SK-N-SH (cell line): ENCODE results near the gene MRPS6. TPM values are rescaled to one million over a fixed set of nuclear protein-coding genes. Genes with fewer than 3 reads are reported as not detected.

Source experiments
- CTCF ChIA-PET: fragments of 300-600, 350-600 bp; formaldehyde crosslinking; extraction: SDS; loops from one replicate; lab custom pipeline; 2021; lab: Yijun Ruan, JAX
- POLR2A ChIA-PET: fragments of 350-600 bp; sonication (Branson Sonifier 250); formaldehyde crosslinking; extraction: SDS; loops from one replicate; lab custom pipeline; 2020; ENCODE audit warnings: antibody characterized with exemption, inconsistent platforms; lab: Yijun Ruan, JAX
- DNase-seq: peaks from one replicate; pipeline ENCODE4 v3.0.0; 2012
- H2AFZ ChIP-seq: fragments of 200-600 bp; sonication (generic); 2 replicates; pipeline ENCODE4 v1.8.1; 2016; ENCODE audit warnings: antibody characterized with exemption, mild to moderate bottlenecking, low read depth
- H3F3A ChIP-seq: fragments of 200-600 bp; sonication (generic); replicated peaks from 2 replicates; pipeline ENCODE3; 2016; ENCODE audit warnings: antibody characterized with exemption, mild to moderate bottlenecking; ENCODE audit not compliant: insufficient read depth
- H3K27ac ChIP-seq, 2 experiments: fragments of 200-500 bp in 1 of 2; fragments of 200-600 bp in 1 of 2; sonication (Bioruptor generic) in 1 of 2; sonication (generic), shearing (Covaris generic) in 1 of 2; 2 replicates each; pipeline versions ENCODE4 v1.5.1 to v1.6.1; 2014 to 2016; ENCODE audit warnings: low read depth in 2 of 2, inconsistent platforms in 1 of 2, low read length in 1 of 2, mild to moderate bottlenecking in 1 of 2, mixed read lengths in 1 of 2
- H3K27me3 ChIP-seq: fragments of 200-600 bp; sonication (generic), shearing (Covaris generic); 2 replicates; pipeline ENCODE4 v1.6.1; 2016; ENCODE audit warnings: mixed run types; ENCODE audit not compliant: insufficient read depth
- H3K36me3 ChIP-seq, 2 experiments: fragments of 200-500 bp in 1 of 2; fragments of 200-600 bp in 1 of 2; sonication (Bioruptor generic) in 1 of 2; sonication (generic) in 1 of 2; replicated peaks in 1 of 2; 2 replicates each; pipeline versions ENCODE3 to v1.5.1; 2014 to 2016; ENCODE audit warnings: low read length in 1 of 2, mild to moderate bottlenecking in 1 of 2; ENCODE audit not compliant: insufficient read depth in 2 of 2, control insufficient read depth in 1 of 2
- H3K4me1 ChIP-seq, 2 experiments: fragments of 200-500 bp in 1 of 2; fragments of 200-600 bp in 1 of 2; sonication (Bioruptor generic) in 1 of 2; sonication (generic), shearing (Covaris generic) in 1 of 2; 2 replicates each; pipeline versions ENCODE4 v1.5.1 to v1.6.1; 2014 to 2016; ENCODE audit warnings: low read depth in 1 of 2, low read length in 1 of 2, mixed run types in 1 of 2; ENCODE audit not compliant: insufficient read depth in 2 of 2, control insufficient read depth in 1 of 2
- H3K4me2 ChIP-seq: fragments of 200-600 bp; sonication (generic), shearing (Covaris generic); 2 replicates; pipeline ENCODE4 v1.6.1; 2017; ENCODE audit warnings: mixed run types
- H3K4me3 ChIP-seq, 2 experiments: fragments of 200-500 bp in 1 of 2; fragments of 200-600 bp in 1 of 2; sonication (Bioruptor generic) in 1 of 2; sonication (generic), shearing (Covaris generic) in 1 of 2; 2 replicates each; pipeline versions ENCODE4 v1.5.1 to v1.8.1; 2014 to 2016; ENCODE audit warnings: low read depth in 2 of 2, inconsistent platforms in 1 of 2, low read length in 1 of 2, mild to moderate bottlenecking in 1 of 2, mixed read lengths in 1 of 2, moderate library complexity in 1 of 2
- H3K79me2 ChIP-seq: fragments of 200-600 bp; sonication (generic); 2 replicates; pipeline ENCODE4 v1.8.1; 2017; ENCODE audit warnings: mild to moderate bottlenecking; ENCODE audit not compliant: insufficient read depth
- H3K9ac ChIP-seq: fragments of 200-600 bp; sonication (generic); 2 replicates; pipeline ENCODE4 v1.6.1; 2017; ENCODE audit warnings: mixed run types
- H3K9me2 ChIP-seq: fragments of 200-600 bp; sonication (generic); 2 replicates; pipeline ENCODE4 v1.6.1; 2017; ENCODE audit warnings: mixed run types
- H3K9me3 ChIP-seq: fragments of 200-600 bp; sonication (generic); 2 replicates; pipeline ENCODE4 v1.6.1; 2017; ENCODE audit warnings: mixed run types, mild to moderate bottlenecking, moderate library complexity
- H4K20me1 ChIP-seq: fragments of 200-600 bp; sonication (generic); 2 replicates; pipeline ENCODE4 v1.6.1; 2017; ENCODE audit warnings: mild to moderate bottlenecking, mixed run types; ENCODE audit not compliant: insufficient read depth
- CHD2 ChIP-seq: fragments of 150-350 bp; IDR thresholded peaks from 2 replicates; pipeline ENCODE4 v1.6.1; 2018; ENCODE audit warnings: low read length; ENCODE audit not compliant: partially characterized antibody
- ELF1 ChIP-seq: IDR thresholded peaks from 2 replicates; pipeline ENCODE4 v1.4.0; 2012
- EZH2phosphoT487 ChIP-seq: fragments of 200-600 bp; sonication (generic); IDR thresholded peaks from 2 replicates; pipeline ENCODE4 v1.6.1; 2017; ENCODE audit warnings: low read depth, mixed run types, mild to moderate bottlenecking, antibody characterized with exemption, moderate library complexity, borderline replicate concordance
- FOSL2 ChIP-seq: IDR thresholded peaks from 2 replicates; pipeline ENCODE4 v1.4.0; 2012; ENCODE audit warnings: low read depth, mild to moderate bottlenecking, moderate library complexity, borderline replicate concordance
- GABPA ChIP-seq: IDR thresholded peaks from 2 replicates; pipeline ENCODE4 v1.4.0; 2012; ENCODE audit warnings: low read depth, mild to moderate bottlenecking
- GATA2 ChIP-seq: sonication (generic); formaldehyde crosslinking; IDR thresholded peaks from 2 replicates; pipeline ENCODE4 v1.5.0; 2020; ENCODE audit warnings: mild to moderate bottlenecking, missing genetic modification reagents
- MEF2A ChIP-seq: IDR thresholded peaks from 2 replicates; pipeline ENCODE4 v1.4.0; 2012; ENCODE audit warnings: low read depth, borderline replicate concordance
- MXI1 ChIP-seq: IDR thresholded peaks from 2 replicates; pipeline ENCODE4 v1.6.1; 2012; ENCODE audit warnings: mild to moderate bottlenecking, low read depth, low read length, improper control_type of control experiment
- NFIC ChIP-seq: IDR thresholded peaks from 2 replicates; pipeline ENCODE4 v1.4.0; 2012; ENCODE audit warnings: borderline replicate concordance
- NRF1 ChIP-seq: IDR thresholded peaks from 2 replicates; pipeline ENCODE4 v1.6.1; 2012; ENCODE audit warnings: low read depth, mild to moderate bottlenecking, low read length
- RCOR1 ChIP-seq: fragments of 150-350 bp; IDR thresholded peaks from 2 replicates; pipeline ENCODE4 v1.6.1; 2017; ENCODE audit warnings: antibody characterized with exemption, low read length
- RFX5 ChIP-seq: IDR thresholded peaks from 2 replicates; pipeline ENCODE4 v1.6.1; 2012; ENCODE audit warnings: mild to moderate bottlenecking, improper control_type of control experiment, low read length
- RXRA ChIP-seq: IDR thresholded peaks from 2 replicates; pipeline ENCODE4 v1.4.0; 2012; ENCODE audit warnings: low read depth, mild to moderate bottlenecking, borderline replicate concordance
- SMC3 ChIP-seq: IDR thresholded peaks from 2 replicates; pipeline ENCODE4 v1.6.1; 2012; ENCODE audit warnings: low read depth, low read length, improper control_type of control experiment
- TAF1 ChIP-seq: IDR thresholded peaks from 2 replicates; pipeline ENCODE4 v1.6.1; 2012; ENCODE audit warnings: low read depth, mild to moderate bottlenecking, low read length, moderate library complexity, borderline replicate concordance
- TCF12 ChIP-seq: IDR thresholded peaks from 2 replicates; pipeline ENCODE4 v1.4.0; 2012
- YY1 ChIP-seq: IDR thresholded peaks from 2 replicates; pipeline ENCODE4 v1.4.0; 2012; ENCODE audit warnings: low read depth, mild to moderate bottlenecking
- WGBS: methylation state at CpG from one replicate; pipeline ENCODE4 v1.1.6; 2017; ENCODE audit warnings: low lambda C conversion rate; 5-methylcytosine and 5-hydroxymethylcytosine counted together
- polyA plus RNA-seq, 3 experiments: library from polyadenylated mRNA; depleted of rRNA; stranded (reverse); fragments of >200 nt; gene quantifications; 2 replicates each; pipeline ENCODE4 v1.2.3, GENCODE V29; 2012
- TF ChIP-seq, protein P1 (sequence below): IDR thresholded peaks from 2 replicates; pipeline ENCODE4 v1.6.1; 2012; ENCODE audit warnings: mild to moderate bottlenecking, low read depth, low read length, moderate library complexity
- TF ChIP-seq, protein P2 (sequence below): IDR thresholded peaks from 2 replicates; pipeline ENCODE4 v1.4.0; 2012; ENCODE audit warnings: low read depth
- TF ChIP-seq, protein P3 (sequence below): IDR thresholded peaks from 2 replicates; pipeline ENCODE4 v1.4.0; 2012; ENCODE audit warnings: low read depth, borderline replicate concordance
- TF ChIP-seq, protein P4 (sequence below): fragments of 200-600 bp; sonication (generic); IDR thresholded peaks from 2 replicates; pipeline ENCODE4 v1.6.1; 2017; ENCODE audit warnings: antibody characterized with exemption, mild to moderate bottlenecking, moderate library complexity

MRPS6 gene
- polyA plus RNA-seq, 1 of the 3 experiments (the other 2 are of a cell fraction) = 69.2 TPM

DNA sequence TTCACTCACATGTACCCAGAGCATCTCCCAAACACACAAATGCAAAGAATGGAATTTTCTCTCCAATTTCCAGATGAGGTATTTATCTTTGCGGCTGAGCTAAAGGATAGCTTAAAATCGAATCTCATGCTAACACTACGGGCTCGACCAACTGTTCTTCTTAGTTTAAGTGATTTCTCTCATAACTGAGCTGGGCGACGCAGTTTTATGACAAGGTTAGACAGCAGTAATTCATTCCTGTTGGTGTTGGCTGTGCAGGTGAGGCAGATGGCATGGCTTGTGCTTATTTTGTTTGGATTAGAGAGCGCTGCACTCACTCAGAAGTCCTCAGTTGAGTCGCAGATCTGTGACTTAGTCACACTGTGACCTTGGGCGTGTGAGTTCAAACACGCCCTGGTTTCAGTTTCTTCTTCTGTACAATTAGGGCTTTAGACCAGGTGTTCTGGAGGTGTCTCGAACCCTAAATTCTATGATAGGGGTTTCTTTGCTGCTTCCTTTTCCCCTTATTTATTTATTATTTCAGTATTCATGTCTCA lies 41.5 kb upstream of the MRPS6 start:
- Histone ChIP-seq H3K4me1 (peaks cover 0 to 2% of the 10 kb centered on the region in 2 experiments; a peak in 2 of 4 replicates), H3K9me2 (no peaks in the 10 kb centered on the region), H3K36me3 (no peaks in the 10 kb centered on the region), H2AFZ (no peak overlapping the region), H3K79me2 (no peaks in the 10 kb centered on the region), H3K27me3 (no peaks in the 10 kb centered on the region), H4K20me1 (no peaks in the 10 kb centered on the region), H3F3A (peaks cover 12% of the 10 kb centered on the region), H3K4me2 (no peak overlapping the region), H3K27ac (no peak overlapping the region), H3K4me3 (no peak overlapping the region), H3K9ac (no peak overlapping the region), H3K9me3 (no peaks in the 10 kb centered on the region; the same call in 1 of the 2 replicates)
- CTCF ChIA-PET = no interaction called here
- WGBS = 80% methylated on average over 11 of the region's 11 CpGs
- POLR2A ChIA-PET = no interaction called here
- no peak for DNase-seq
- TF ChIP-seq NFIC (no peak), MEF2A (no peak), GATA2 (CRISPR knock-in tag) (no peak), YY1 (no peak), CHD2 (no peak), NRF1 (no peak), TCF12 (no peak), RCOR1 (no peak), SMC3 (no peak), EZH2phosphoT487 (no peak), ELF1 (no peak), RFX5 (no peak), GABPA (no peak)
- TF ChIP-seq, protein P1, sequence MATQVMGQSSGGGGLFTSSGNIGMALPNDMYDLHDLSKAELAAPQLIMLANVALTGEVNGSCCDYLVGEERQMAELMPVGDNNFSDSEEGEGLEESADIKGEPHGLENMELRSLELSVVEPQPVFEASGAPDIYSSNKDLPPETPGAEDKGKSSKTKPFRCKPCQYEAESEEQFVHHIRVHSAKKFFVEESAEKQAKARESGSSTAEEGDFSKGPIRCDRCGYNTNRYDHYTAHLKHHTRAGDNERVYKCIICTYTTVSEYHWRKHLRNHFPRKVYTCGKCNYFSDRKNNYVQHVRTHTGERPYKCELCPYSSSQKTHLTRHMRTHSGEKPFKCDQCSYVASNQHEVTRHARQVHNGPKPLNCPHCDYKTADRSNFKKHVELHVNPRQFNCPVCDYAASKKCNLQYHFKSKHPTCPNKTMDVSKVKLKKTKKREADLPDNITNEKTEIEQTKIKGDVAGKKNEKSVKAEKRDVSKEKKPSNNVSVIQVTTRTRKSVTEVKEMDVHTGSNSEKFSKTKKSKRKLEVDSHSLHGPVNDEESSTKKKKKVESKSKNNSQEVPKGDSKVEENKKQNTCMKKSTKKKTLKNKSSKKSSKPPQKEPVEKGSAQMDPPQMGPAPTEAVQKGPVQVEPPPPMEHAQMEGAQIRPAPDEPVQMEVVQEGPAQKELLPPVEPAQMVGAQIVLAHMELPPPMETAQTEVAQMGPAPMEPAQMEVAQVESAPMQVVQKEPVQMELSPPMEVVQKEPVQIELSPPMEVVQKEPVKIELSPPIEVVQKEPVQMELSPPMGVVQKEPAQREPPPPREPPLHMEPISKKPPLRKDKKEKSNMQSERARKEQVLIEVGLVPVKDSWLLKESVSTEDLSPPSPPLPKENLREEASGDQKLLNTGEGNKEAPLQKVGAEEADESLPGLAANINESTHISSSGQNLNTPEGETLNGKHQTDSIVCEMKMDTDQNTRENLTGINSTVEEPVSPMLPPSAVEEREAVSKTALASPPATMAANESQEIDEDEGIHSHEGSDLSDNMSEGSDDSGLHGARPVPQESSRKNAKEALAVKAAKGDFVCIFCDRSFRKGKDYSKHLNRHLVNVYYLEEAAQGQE = no peak
- TF ChIP-seq, protein P2, sequence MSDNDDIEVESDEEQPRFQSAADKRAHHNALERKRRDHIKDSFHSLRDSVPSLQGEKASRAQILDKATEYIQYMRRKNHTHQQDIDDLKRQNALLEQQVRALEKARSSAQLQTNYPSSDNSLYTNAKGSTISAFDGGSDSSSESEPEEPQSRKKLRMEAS = no peak

DNA sequence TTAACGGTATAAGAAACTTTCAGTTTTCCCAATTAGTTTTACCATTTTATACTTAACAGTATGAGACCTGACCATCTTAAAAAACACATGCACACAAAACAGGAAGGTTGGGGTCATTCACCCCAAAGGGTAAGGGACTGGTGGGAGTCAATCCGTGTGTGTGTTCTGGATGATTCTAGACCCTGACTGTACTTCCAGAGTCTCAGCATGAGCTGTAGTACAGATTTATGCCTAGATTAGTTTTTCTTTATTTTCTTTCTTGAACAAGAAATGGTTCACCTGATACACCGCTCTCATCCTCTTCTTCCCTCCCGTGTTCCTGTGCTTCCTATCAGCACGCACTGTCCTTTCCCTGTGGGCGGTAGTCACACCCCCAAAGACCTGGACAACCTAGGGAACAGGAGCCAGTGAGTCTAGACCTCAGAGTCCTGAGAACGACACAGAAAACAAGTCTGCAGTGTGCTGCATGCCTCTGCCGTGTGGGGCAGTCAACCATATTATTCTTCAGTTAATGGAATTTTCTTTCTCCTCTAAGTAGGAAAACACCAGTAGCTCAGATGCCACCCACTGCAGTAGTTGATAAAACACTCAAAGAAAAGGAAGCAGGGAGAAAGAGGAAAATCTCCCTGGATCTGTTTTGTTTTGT lies 38.9 kb upstream of the MRPS6 start:
- H3K4me1 ChIP-seq = peaks cover 0 to 2% of the 10 kb centered on the region in 2 experiments; a peak in 2 of 4 replicates
- no peaks in the 10 kb centered on the region for H4K20me1 ChIP-seq
- no peak overlapping the region for H3K4me2 ChIP-seq
- ChIA-PET POLR2A (no interaction called here), CTCF (interaction anchor here (0.7 to 0.9 kb wide), 2 partner anchors 110 to 328 kb away, joined by 3 to 4 read pairs; no protein-coding TSS in a partner anchor)
- H3K36me3 ChIP-seq = no peaks in the 10 kb centered on the region
- H3F3A ChIP-seq = peaks cover 6% of the 10 kb centered on the region
- H3K4me3 ChIP-seq = no peak overlapping the region
- no peaks in the 10 kb centered on the region for H3K27me3 ChIP-seq
- no peak for DNase-seq
- H3K9ac ChIP-seq = no peak overlapping the region
- no peaks in the 10 kb centered on the region for H3K9me3 ChIP-seq
- no peaks in the 10 kb centered on the region for H3K9me2 ChIP-seq
- no peaks in the 10 kb centered on the region for H3K79me2 ChIP-seq
- WGBS = 65% methylated on average over 8 of the region's 8 CpGs
- no peak overlapping the region; the same call in 1 of the 2 replicates for H2AFZ ChIP-seq
- no peak overlapping the region for H3K27ac ChIP-seq
- TF ChIP-seq MXI1 (no peak), RCOR1 (no peak), YY1 (no peak), ELF1 (no peak), MEF2A (no peak), TCF12 (no peak), FOSL2 (no peak), NFIC (no peak), TAF1 (no peak), RXRA (no peak)
- TF ChIP-seq, protein P3, sequence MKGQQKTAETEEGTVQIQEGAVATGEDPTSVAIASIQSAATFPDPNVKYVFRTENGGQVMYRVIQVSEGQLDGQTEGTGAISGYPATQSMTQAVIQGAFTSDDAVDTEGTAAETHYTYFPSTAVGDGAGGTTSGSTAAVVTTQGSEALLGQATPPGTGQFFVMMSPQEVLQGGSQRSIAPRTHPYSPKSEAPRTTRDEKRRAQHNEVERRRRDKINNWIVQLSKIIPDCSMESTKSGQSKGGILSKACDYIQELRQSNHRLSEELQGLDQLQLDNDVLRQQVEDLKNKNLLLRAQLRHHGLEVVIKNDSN = no peak
- TF ChIP-seq, protein P2 = no peak
- TF ChIP-seq, protein P4, sequence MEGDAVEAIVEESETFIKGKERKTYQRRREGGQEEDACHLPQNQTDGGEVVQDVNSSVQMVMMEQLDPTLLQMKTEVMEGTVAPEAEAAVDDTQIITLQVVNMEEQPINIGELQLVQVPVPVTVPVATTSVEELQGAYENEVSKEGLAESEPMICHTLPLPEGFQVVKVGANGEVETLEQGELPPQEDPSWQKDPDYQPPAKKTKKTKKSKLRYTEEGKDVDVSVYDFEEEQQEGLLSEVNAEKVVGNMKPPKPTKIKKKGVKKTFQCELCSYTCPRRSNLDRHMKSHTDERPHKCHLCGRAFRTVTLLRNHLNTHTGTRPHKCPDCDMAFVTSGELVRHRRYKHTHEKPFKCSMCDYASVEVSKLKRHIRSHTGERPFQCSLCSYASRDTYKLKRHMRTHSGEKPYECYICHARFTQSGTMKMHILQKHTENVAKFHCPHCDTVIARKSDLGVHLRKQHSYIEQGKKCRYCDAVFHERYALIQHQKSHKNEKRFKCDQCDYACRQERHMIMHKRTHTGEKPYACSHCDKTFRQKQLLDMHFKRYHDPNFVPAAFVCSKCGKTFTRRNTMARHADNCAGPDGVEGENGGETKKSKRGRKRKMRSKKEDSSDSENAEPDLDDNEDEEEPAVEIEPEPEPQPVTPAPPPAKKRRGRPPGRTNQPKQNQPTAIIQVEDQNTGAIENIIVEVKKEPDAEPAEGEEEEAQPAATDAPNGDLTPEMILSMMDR = no peak
